HG02763 (cell line): Measurements from ENCODE around the gene CAMK2D.
A peak's percentile ranks its signal among the peaks of the same experiment; 100 is the strongest.

Experiments used
- ATAC-seq: cut with Tn5 transposase; IDR thresholded peaks from one replicate; pipeline ENCODE4 v1.9.1; 2021; ENCODE audit warnings: mild to moderate bottlenecking, moderate library complexity; ENCODE audit not compliant: unreplicated experiment

The CAMK2D gene

GRCh38 chr4:113616443-113616842, 145.1 kb downstream of the CAMK2D start:
- ATAC-seq, result no peak

GRCh38 chr4:113614414-113614813, 147.1 kb downstream of the CAMK2D start:
- ATAC-seq, result no peak

GRCh38 chr4:113613503-113613902, 148.0 kb downstream of the CAMK2D start:
- no peak for ATAC-seq

- no peak for ATAC-seq
Observed at GRCh38 chr4:113610537-113610936, 151.0 kb downstream of the CAMK2D start.

- no peak for ATAC-seq
Observed at GRCh38 chr4:113607998-113608397, 153.5 kb downstream of the CAMK2D start.

- ATAC-seq, result no peak
Observed at GRCh38 chr4:113607147-113607720, 154.3 kb downstream of the CAMK2D start.

- ATAC-seq, result no peak
Observed at GRCh38 chr4:113604955-113605354, 156.6 kb downstream of the CAMK2D start.

- ATAC-seq, result no peak
Observed at GRCh38 chr4:113603911-113604310, 157.6 kb downstream of the CAMK2D start.

- no peak for ATAC-seq
Observed at GRCh38 chr4:113602646-113603228, 158.8 kb downstream of the CAMK2D start.

- no peak for ATAC-seq
Observed at GRCh38 chr4:113601636-113602035, 159.9 kb downstream of the CAMK2D start.

- no peak for ATAC-seq
Observed at GRCh38 chr4:113596396-113596795, 165.1 kb downstream of the CAMK2D start.

- no peak for ATAC-seq
Observed at GRCh38 chr4:113594231-113594556, 167.3 kb downstream of the CAMK2D start.

GRCh38 chr4:113593400-113594230, 167.9 kb downstream of the CAMK2D start:
- ATAC-seq, result peak; percentile 71

GRCh38 chr4:113591982-113592381, 169.6 kb downstream of the CAMK2D start:
- no peak for ATAC-seq

- ATAC-seq, result peak; percentile 42
Observed at GRCh38 chr4:113588895-113589668, 172.5 kb downstream of the CAMK2D start.

- ATAC-seq, result no peak
Observed at GRCh38 chr4:113587640-113588275, 173.8 kb downstream of the CAMK2D start.

- no peak for ATAC-seq
Observed at GRCh38 chr4:113587156-113587555, 174.4 kb downstream of the CAMK2D start.

GRCh38 chr4:113586072-113586471, 175.5 kb downstream of the CAMK2D start:
- ATAC-seq, result no peak

GRCh38 chr4:113584407-113585150, 177.0 kb downstream of the CAMK2D start:
- no peak for ATAC-seq

- ATAC-seq, result no peak
Observed at GRCh38 chr4:113582737-113583136, 178.8 kb downstream of the CAMK2D start.
